Astrocyte (in vitro differentiated cells and primary cell): ENCODE results near the gene LRRC4. TPM values are rescaled to one million over a fixed set of nuclear protein-coding genes. Genes with fewer than 3 reads are reported as not detected.
A peak's percentile ranks its signal among the peaks of the same experiment; 100 is the strongest.

Experiments used
- DNase-seq: peaks from one replicate; pipeline ENCODE4 v3.0.0-alpha.2; 2010; ENCODE audit warnings: low read depth
- FAIRE-seq: peaks from 2 replicates; lab custom pipeline; 2011; peaks lifted over from hg19 to GRCh38; lab: Jason Lieb, UNC
- H2AFZ ChIP-seq: 2 replicates; pipeline ENCODE4 v1.6.0; 2012; ENCODE audit warnings: low read depth, low read length, inconsistent platforms
- H3K27ac ChIP-seq: 2 replicates; pipeline ENCODE4 v1.5.1; 2011; ENCODE audit warnings: low read depth, low read length, inconsistent platforms
- H3K27me3 ChIP-seq: 2 replicates; pipeline ENCODE4 v1.6.0; 2011; ENCODE audit warnings: low read length, inconsistent platforms; ENCODE audit not compliant: insufficient read depth
- H3K36me3 ChIP-seq: 2 replicates; pipeline ENCODE4 v1.5.1; 2011; ENCODE audit warnings: low read length, inconsistent platforms; ENCODE audit not compliant: insufficient read depth
- H3K4me1 ChIP-seq: 2 replicates; pipeline ENCODE4 v1.5.1; 2011; ENCODE audit warnings: low read length, inconsistent platforms; ENCODE audit not compliant: insufficient read depth
- H3K4me2 ChIP-seq: 2 replicates; pipeline ENCODE4 v1.6.0; 2012; ENCODE audit warnings: low read length, inconsistent platforms
- H3K4me3 ChIP-seq: 2 replicates; pipeline ENCODE4 v1.5.1; 2011; ENCODE audit warnings: low read depth, mild to moderate bottlenecking, low read length, inconsistent platforms; ENCODE audit not compliant: insufficient read depth
- H3K79me2 ChIP-seq: 2 replicates; pipeline ENCODE4 v1.6.0; 2012; ENCODE audit warnings: mild to moderate bottlenecking, low read length, inconsistent platforms; ENCODE audit not compliant: insufficient read depth
- H3K9ac ChIP-seq: 2 replicates; pipeline ENCODE4 v1.6.0; 2012; ENCODE audit warnings: mild to moderate bottlenecking, low read length, inconsistent platforms
- H3K9me3 ChIP-seq: 2 replicates; pipeline ENCODE4 v1.5.1; 2012; ENCODE audit warnings: low read depth, mild to moderate bottlenecking, low read length, inconsistent platforms; ENCODE audit not compliant: insufficient read depth
- H4K20me1 ChIP-seq: 2 replicates; pipeline ENCODE4 v1.6.0; 2012; ENCODE audit warnings: low read length, inconsistent platforms; ENCODE audit not compliant: insufficient read depth
- H3K27ac Mint-ChIP-seq: one replicate; pipeline ENCODE4 v1.8.0; 2021; ENCODE audit warnings: mild to moderate bottlenecking, mixed read lengths; ENCODE audit not compliant: unreplicated experiment
- H3K27me3 Mint-ChIP-seq: one replicate; pipeline ENCODE4 v1.8.0; 2021; ENCODE audit warnings: low read depth, mixed read lengths; ENCODE audit not compliant: unreplicated experiment
- H3K36me3 Mint-ChIP-seq: one replicate; pipeline ENCODE4 v1.8.0; 2021; ENCODE audit warnings: low read depth, mixed read lengths; ENCODE audit not compliant: unreplicated experiment
- H3K4me1 Mint-ChIP-seq: one replicate; pipeline ENCODE4 v1.8.0; 2021; ENCODE audit warnings: low read depth, mixed read lengths; ENCODE audit not compliant: unreplicated experiment
- H3K4me3 Mint-ChIP-seq: one replicate; pipeline ENCODE4 v1.8.0; 2021; ENCODE audit warnings: mild to moderate bottlenecking, moderate library complexity, mixed read lengths; ENCODE audit not compliant: unreplicated experiment
- H3K9me3 Mint-ChIP-seq: one replicate; pipeline ENCODE4 v1.8.0; 2021; ENCODE audit warnings: mild to moderate bottlenecking, mixed read lengths; ENCODE audit not compliant: unreplicated experiment
- EZH2 ChIP-seq: IDR thresholded peaks from 2 replicates; pipeline ENCODE4 v1.6.1; 2012; ENCODE audit warnings: mild to moderate bottlenecking, low read length, inconsistent platforms; ENCODE audit not compliant: insufficient read depth
- total RNA-seq: library from RNA; stranded (reverse); gene quantifications from 2 replicates; pipeline ENCODE4 v1.2.1, GENCODE V29; 2021
- TF ChIP-seq, protein P1 (sequence below): IDR thresholded peaks from 2 replicates; pipeline ENCODE4 v1.5.1; 2011; ENCODE audit warnings: low read depth, mild to moderate bottlenecking, inconsistent platforms, low read length, moderate library complexity; ENCODE audit not compliant: insufficient read depth

Gene LRRC4
- total RNA-seq, 1 donor from 2014 or later = 4.4 TPM

DNA sequence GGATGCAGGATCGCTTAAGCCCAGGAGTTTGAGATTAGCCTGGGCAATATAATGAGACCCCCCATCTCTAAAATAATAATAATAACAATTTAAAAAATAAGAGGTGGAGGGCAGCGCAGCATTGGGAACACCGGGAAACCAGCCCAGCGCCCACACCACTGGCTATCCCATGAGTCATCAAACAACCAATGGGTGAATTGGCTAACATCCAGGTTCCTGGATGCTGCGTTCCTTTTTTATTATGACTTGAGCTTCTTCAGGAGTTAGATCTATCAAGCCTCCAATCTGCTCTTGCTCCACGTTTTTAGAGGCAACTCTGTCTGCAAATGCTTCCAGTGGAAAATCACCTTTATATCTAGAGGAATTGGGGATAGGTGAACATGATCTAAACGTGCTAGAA is 10.0 kb upstream of the LRRC4 start:
- Mint-ChIP-seq H3K4me1 (peaks cover 23% of the 10 kb centered on the region), H3K4me3 (no peak overlapping the region), H3K27ac (peak overlapping the region; percentile 59), H3K9me3 (no peaks in the 10 kb centered on the region), H3K27me3 (no peaks in the 10 kb centered on the region), H3K36me3 (peaks cover 3% of the 10 kb centered on the region)
- Histone ChIP-seq H2AFZ (no peak overlapping the region), H3K4me2 (peak overlapping the region; percentile 39), H3K4me3 (no peak overlapping the region), H4K20me1 (peaks cover 92% of the 10 kb centered on the region), H3K9me3 (no peaks in the 10 kb centered on the region), H3K27ac (no peak overlapping the region), H3K9ac (no peak overlapping the region), H3K4me1 (peaks cover 16% of the 10 kb centered on the region), H3K79me2 (no peaks in the 10 kb centered on the region), H3K27me3 (no peaks in the 10 kb centered on the region), H3K36me3 (peaks cover 5% of the 10 kb centered on the region)
- FAIRE-seq (peak; percentile 23), DNase-seq (peak; percentile 75)
- no peak for TF ChIP-seq EZH2
- TF ChIP-seq, protein P1, sequence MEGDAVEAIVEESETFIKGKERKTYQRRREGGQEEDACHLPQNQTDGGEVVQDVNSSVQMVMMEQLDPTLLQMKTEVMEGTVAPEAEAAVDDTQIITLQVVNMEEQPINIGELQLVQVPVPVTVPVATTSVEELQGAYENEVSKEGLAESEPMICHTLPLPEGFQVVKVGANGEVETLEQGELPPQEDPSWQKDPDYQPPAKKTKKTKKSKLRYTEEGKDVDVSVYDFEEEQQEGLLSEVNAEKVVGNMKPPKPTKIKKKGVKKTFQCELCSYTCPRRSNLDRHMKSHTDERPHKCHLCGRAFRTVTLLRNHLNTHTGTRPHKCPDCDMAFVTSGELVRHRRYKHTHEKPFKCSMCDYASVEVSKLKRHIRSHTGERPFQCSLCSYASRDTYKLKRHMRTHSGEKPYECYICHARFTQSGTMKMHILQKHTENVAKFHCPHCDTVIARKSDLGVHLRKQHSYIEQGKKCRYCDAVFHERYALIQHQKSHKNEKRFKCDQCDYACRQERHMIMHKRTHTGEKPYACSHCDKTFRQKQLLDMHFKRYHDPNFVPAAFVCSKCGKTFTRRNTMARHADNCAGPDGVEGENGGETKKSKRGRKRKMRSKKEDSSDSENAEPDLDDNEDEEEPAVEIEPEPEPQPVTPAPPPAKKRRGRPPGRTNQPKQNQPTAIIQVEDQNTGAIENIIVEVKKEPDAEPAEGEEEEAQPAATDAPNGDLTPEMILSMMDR = no peak

GRCh38 chr7:128040205-128040604 is 9.0 kb upstream of the LRRC4 start:
- FAIRE-seq = no peak

GRCh38 chr7:128039544-128039953 is 8.3 kb upstream of the LRRC4 start:
- Mint-ChIP-seq H3K27me3 (no peaks in the 10 kb centered on the region), H3K9me3 (no peaks in the 10 kb centered on the region), H3K36me3 (peaks cover 10% of the 10 kb centered on the region), H3K27ac (no peak overlapping the region), H3K4me1 (peaks cover 21% of the 10 kb centered on the region), H3K4me3 (no peak overlapping the region)
- FAIRE-seq (no peak), DNase-seq (no peak)
- Histone ChIP-seq H3K27me3 (no peaks in the 10 kb centered on the region), H3K4me1 (peaks cover 10% of the 10 kb centered on the region), H3K27ac (no peak overlapping the region), H3K4me2 (no peak overlapping the region), H3K4me3 (no peak overlapping the region), H3K79me2 (no peaks in the 10 kb centered on the region), H4K20me1 (peaks cover 92% of the 10 kb centered on the region), H3K36me3 (peaks cover 5% of the 10 kb centered on the region), H2AFZ (no peak overlapping the region), H3K9me3 (no peaks in the 10 kb centered on the region), H3K9ac (no peak overlapping the region)
- no peak for TF ChIP-seq EZH2
- TF ChIP-seq, protein P1 = no peak

More at GRCh38 chr7:128040205-128040604, 9.0 kb upstream of the LRRC4 start:
- Histone ChIP-seq H4K20me1 (peaks cover 92% of the 10 kb centered on the region), H3K4me2 (no peak overlapping the region), H3K79me2 (no peaks in the 10 kb centered on the region), H2AFZ (no peak overlapping the region), H3K4me1 (peaks cover 10% of the 10 kb centered on the region), H3K27me3 (no peaks in the 10 kb centered on the region), H3K27ac (no peak overlapping the region), H3K36me3 (peaks cover 5% of the 10 kb centered on the region), H3K4me3 (no peak overlapping the region), H3K9me3 (no peaks in the 10 kb centered on the region), H3K9ac (no peak overlapping the region)
- Mint-ChIP-seq H3K4me3 (no peak overlapping the region), H3K27me3 (no peaks in the 10 kb centered on the region), H3K27ac (no peak overlapping the region), H3K36me3 (peaks cover 10% of the 10 kb centered on the region), H3K4me1 (peaks cover 21% of the 10 kb centered on the region), H3K9me3 (no peaks in the 10 kb centered on the region)
- TF ChIP-seq EZH2 = no peak
- TF ChIP-seq, protein P1 = no peak
- no peak for DNase-seq
